Limb (tissue), 2 donors: ENCODE data around the gene EFCAB9.
A peak's percentile ranks its signal among the peaks of the same experiment; 100 is the strongest.

Source experiments
- DNase-seq, 2 donors: peaks; one replicate each; pipeline ENCODE4 v3.0.0-alpha.2; 2016; ENCODE audit errors: extremely low spot score in 2 of 2

Gene EFCAB9

DNA sequence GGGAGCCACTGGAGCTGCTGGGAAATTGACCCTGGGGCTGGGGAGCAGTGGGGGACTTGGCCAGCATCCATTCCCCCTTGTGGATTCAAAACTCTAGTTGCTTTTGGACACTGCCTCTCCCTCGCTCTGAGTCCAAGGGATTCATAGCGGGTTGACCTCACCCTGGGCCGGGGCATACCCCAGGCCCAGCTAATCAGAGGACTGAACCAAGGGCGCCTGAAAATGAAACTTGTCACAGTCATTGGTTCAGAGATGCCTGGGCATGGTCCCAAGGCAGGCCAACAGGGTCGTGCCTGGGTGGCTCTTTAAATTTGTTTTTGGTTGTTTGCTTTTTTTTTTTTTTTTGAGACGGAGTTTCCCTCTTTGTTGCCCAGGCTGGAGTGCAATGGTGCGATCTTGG lies 28.5 kb upstream of the EFCAB9 start:
- no peak for DNase-seq

GRCh38 chr5:172166030-172166826 lies 27.7 kb upstream of the EFCAB9 start:
- DNase-seq = no peak

DNA sequence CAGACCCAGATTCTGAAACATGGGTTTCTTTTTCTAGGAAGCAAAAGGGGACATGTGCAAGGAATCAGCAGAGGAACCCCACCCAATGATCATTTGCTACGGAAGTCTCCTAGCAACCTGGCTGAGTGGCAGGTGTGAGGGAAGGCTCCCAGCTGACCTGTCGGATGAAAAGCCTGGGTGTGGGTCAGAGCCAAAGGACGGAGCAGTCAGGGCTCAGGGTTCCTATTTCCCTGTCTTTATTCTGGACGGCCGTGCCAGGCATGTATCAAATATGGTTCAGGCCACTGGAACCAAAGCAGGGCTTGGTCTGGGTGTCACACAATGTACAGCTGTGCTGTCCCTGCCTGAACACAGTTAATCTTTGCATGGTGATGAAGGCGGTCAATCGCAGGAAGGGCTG lies 26.1 kb upstream of the EFCAB9 start:
- no peak for DNase-seq

DNA sequence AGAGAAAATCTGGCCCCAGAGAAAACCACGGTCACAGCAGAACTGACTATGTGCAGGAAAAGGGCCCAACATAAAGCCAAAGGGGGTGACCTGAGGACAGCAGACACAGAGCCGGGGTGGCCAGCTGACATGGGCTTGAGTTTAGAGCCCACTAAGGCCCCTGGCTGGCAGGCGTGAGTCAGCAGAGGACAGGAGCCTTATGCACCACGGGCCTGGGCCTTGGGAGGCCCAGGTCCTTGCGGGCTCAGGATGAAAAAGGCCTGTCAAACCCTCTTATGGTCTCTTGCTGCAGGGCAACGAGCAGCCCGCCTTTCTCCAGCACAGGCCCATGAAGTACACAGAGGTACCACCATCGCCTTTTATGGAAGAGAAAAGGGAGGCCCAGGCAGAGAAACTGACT lies 25.7 kb upstream of the EFCAB9 start:
- DNase-seq = no peak

DNA sequence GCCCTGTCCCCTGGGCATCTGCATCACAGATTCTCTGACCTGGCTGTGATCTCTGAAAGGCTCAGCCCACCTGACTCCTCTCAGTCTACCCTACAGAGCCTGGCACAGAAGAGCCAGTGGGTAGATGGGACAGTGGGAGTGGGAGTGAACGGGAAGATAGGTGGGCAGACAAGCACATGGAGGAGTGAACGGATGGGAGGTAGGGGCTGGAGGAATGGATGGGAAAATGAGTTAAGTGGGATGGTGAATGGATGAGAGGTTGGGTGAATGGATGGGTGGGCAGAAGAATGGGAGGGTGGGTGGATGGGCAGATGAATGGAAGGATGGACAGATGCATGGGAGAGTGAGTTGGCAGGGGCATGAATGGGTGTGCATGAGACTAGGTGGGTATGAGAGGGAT lies 24.8 kb upstream of the EFCAB9 start:
- DNase-seq = no peak

GRCh38 chr5:172170251-172170701 lies 23.7 kb upstream of the EFCAB9 start:
- DNase-seq = no peak

DNA sequence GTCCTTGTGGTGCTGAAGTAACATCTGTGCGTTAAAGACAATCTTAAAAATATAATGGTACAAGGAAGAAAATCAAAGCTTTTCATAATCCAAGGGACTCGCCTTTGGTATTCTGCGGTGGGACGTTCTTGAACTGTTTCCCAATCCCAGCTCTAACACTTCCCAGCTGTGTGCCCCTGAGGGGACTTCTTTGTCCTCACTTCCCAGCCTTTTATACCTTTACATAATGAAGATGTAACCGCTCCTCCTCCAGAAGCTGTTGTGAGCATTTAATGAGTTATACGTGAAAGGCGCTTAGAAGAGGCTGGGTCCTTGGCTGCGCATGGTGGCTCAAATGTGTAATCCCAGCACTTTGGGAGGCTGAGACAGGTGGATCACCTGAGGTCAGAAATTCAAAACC lies 22.9 kb upstream of the EFCAB9 start:
- DNase-seq = no peak

DNA sequence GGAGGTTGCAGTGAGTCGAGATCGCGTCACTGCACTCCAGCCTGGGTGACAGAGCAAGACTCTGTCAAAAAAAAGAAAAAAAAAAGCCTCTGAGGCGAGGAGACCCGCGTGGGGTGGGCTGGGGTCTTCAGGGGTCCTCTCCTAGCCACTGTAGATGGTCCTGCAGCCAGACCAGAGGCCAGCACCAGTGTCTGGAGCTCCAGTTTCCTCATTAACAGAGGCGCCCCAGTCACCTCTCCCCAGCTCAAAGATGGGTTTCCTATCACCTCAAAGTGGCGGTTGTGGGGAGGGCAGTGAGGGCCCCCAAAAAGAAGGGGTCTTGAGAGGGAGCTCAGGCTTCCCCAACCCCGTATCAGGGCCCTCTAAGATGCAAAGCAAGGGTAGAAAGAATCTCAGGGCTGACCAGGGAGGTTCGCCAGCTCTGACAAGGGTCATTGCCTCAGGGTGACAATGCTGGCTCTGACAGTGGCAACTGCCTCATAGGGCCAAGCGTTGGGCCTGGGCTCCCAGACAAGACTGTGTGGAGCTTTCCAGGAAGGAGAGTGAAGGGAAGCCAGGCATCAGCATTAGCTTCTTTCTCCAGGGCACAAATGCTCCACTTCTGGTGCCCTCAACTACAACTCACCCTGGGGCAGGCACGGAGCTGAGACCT lies 20.9 kb upstream of the EFCAB9 start:
- DNase-seq = no peak

- DNase-seq = no peak
These were observed 20.3 kb upstream of the EFCAB9 start for GRCh38 chr5:172173564-172174153.

- DNase-seq = no peak
These were observed 18.7 kb upstream of the EFCAB9 start for GRCh38 chr5:172175263-172175719.

DNA sequence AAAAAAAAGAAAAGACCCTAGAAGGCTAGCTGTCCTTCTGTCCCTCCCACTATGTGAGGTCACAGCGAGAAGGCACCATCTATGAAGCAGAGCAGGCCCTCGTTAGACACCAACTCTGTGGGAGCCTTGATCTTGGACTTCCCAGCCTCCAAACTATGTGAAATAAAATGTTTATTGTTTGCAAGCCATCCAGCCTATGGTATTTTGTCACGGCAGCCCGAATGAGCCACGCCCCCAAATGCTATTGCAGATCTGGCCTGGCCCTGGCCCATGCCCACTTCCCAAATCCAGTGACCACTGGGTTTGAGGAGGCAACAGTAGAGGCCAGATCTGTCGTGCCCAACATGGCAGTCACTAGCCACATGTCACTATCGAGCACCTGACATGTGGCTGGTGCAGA lies 16.8 kb upstream of the EFCAB9 start:
- no peak for DNase-seq

GRCh38 chr5:172178301-172178987 lies 15.5 kb upstream of the EFCAB9 start:
- DNase-seq = no peak

DNA sequence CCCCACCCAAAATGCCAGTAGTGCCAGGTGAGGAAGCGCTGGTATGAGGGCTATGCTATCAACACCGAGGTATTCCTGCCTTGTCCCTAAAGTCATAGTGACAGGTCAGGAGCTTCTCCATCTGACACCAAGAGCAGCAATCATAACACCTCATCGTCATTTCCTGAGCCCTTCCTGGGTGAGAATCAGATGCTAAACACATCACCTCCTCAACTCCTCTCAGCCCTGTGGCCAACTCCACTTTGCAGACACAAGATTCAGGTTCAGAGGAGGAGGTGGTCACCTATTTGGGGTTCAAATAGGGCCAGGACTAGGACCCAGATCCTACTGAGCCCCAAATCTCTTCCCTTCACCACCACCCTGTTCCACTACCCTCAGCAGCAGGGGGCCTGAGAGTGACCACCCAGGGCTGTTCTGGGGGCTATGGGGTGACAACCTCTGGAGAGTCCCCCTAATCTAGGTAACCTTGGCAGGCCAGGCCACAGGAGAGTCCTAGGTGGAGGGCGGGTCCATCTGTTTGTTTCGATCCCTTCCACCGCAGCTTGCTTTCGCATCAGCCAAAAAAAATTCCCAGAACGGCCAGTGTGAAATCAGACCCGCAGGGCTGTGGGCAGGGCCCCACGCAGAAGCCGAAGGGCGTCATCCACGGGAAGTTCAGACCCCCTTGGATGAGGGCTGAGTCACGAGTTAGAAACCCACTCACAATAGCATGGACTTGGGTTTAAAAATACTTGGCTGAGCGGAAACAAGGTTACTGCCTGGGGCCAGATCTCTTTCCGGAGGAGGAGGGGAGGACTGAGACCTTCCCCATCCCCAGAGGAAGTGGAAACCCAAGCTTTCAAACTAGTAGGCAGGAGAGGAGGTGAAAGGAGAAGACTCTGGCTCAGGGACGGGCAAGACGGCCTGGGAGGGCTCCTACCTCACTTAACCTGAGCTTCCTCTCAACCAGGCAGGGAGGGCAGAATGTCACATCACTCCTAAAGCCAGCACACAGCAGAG lies 14.7 kb upstream of the EFCAB9 start:
- no peak for DNase-seq

GRCh38 chr5:172180936-172181335 lies 13.0 kb upstream of the EFCAB9 start:
- no peak for DNase-seq

- DNase-seq = no peak
These were observed 11.7 kb upstream of the EFCAB9 start for GRCh38 chr5:172182291-172182690.

DNA sequence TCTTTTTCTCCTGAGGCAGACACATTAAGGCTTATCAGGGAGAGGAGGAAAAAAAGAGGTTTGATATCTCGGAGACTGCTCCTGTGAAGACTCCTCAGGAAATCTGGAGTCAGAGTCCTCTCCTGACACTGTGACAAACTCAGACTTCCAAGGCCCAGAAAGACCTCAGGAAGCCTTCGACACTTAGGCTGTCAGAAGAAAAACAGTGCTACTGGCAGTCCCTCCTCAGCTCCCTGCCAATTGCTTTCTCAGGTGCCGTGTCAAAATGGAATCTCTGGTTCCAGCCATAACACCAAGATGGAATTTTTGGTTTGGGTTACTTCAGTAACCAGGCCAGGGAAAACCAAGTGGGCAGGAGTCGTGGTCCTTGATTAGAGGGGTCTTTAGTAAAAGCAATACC lies 10.1 kb upstream of the EFCAB9 start:
- DNase-seq = no peak

- no peak for DNase-seq
These were observed 8.9 kb upstream of the EFCAB9 start for GRCh38 chr5:172185096-172185461.

- no peak for DNase-seq
These were observed 7.8 kb upstream of the EFCAB9 start for GRCh38 chr5:172186114-172186695.

GRCh38 chr5:172187118-172188032 lies 6.6 kb upstream of the EFCAB9 start:
- DNase-seq = peak in 1 of 2 donors; percentile 66
